ENCODE measurements around the gene IZUMO4. TPM values are rescaled to one million over a fixed set of nuclear protein-coding genes. Genes with fewer than 3 reads are reported as not detected.

IZUMO4 gene
- total and polyA plus RNA-seq, 7 donors, result 2.3 to 8.5 (median 4.2) TPM

GRCh38 chr19:2062770-2063169 is 33.9 kb upstream of the IZUMO4 start:
- WGBS, 2 donors, result 92 to 93% methylated on average over 9 of the region's 9 CpGs
- TF ChIP-seq EP300 (IDR thresholded peaks at IDR 0.05) (no peak), POLR2AphosphoS5 (IDR thresholded peaks at IDR 0.05) (no peak), POLR2A (IDR thresholded peaks at IDR 0.05) (no peak), CTCF (IDR thresholded peaks at IDR 0.05) (no peak)
- H3K4me3 ChIP-seq, result no peak overlapping the region
- no peak for DNase-seq
- H3K9me3 ChIP-seq, result no peaks in the 10 kb centered on the region
- H3K36me3 ChIP-seq, result no peaks in the 10 kb centered on the region
- intact Hi-C loops (cut with DNase I), result no loop called here
- peak overlapping the region in 3 of 4 donors; percentile 95 to 100 (median 99) for H3K27ac ChIP-seq
- H3K27me3 ChIP-seq, result no peaks in the 10 kb centered on the region
- H3K4me1 ChIP-seq, result peaks cover 0 to 62% (median 51%) of the 10 kb centered on the region in 4 donors

GRCh38 chr19:2063824-2064223 is 32.9 kb upstream of the IZUMO4 start:
- H3K4me3 ChIP-seq, result no peak overlapping the region
- intact Hi-C loops (cut with DNase I), result no loop called here
- peaks cover 0 to 54% (median 46%) of the 10 kb centered on the region in 4 donors for H3K4me1 ChIP-seq
- peak overlapping the region in 3 of 4 donors; percentile 78 to 86 (median 84) for H3K27ac ChIP-seq
- 83 to 87% methylated on average over 8 of the region's 8 CpGs for WGBS, 2 donors
- H3K36me3 ChIP-seq, result no peaks in the 10 kb centered on the region
- no peaks in the 10 kb centered on the region for H3K27me3 ChIP-seq
- DNase-seq, result no peak
- no peaks in the 10 kb centered on the region for H3K9me3 ChIP-seq
- no peak for TF ChIP-seq POLR2A (IDR thresholded peaks at IDR 0.05)
- no peak for TF ChIP-seq POLR2AphosphoS5 (IDR thresholded peaks at IDR 0.05)
- no peak for TF ChIP-seq EP300 (IDR thresholded peaks at IDR 0.05)
- no peak for TF ChIP-seq CTCF (IDR thresholded peaks at IDR 0.05)

DNA sequence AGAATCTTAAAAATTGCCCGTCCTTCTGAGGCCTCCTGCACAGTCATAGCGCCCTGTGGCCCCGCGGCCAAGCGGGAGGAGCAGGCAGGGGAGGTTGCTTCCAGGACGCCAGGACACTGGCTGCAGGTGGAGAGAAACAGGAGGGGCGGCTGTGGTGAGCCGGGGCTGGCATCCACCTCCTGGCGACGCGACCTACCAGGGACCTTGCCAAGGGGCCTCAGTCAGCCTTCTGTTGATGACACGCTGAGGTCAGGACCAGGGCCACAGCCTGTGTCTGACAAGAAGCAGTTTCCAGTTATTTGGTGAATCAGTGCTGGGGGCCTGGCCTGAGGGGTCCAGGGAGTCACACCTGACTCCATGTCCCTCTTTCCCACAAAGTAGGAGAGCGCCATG is 32.3 kb upstream of the IZUMO4 start:
- no peak for DNase-seq
- intact Hi-C loops (cut with DNase I), result no loop called here
- H3K27me3 ChIP-seq, result no peaks in the 10 kb centered on the region
- peak overlapping the region in 2 of 4 donors; percentile 6 to 19 for H3K4me3 ChIP-seq
- no peaks in the 10 kb centered on the region for H3K36me3 ChIP-seq
- peaks cover 0 to 50% (median 44%) of the 10 kb centered on the region in 4 donors for H3K4me1 ChIP-seq
- H3K27ac ChIP-seq, result peak overlapping the region; percentile 65 to 86 (median 81)
- H3K9me3 ChIP-seq, result no peaks in the 10 kb centered on the region
- TF ChIP-seq POLR2A (IDR thresholded peaks at IDR 0.05) (no peak), EP300 (IDR thresholded peaks at IDR 0.05) (no peak), CTCF (IDR thresholded peaks at IDR 0.05) (no peak), POLR2AphosphoS5 (IDR thresholded peaks at IDR 0.05) (no peak)
- WGBS, 2 donors, result 81 to 85% methylated on average over 13 of the region's 13 CpGs

- intact Hi-C loops (cut with DNase I), result no loop called here
- H3K4me1 ChIP-seq, result peaks cover 0 to 50% (median 44%) of the 10 kb centered on the region in 4 donors
- peak; percentile 88 for DNase-seq
These were observed 31.8 kb upstream of the IZUMO4 start for GRCh38 chr19:2064788-2065524.

More at GRCh38 chr19:2064788-2065524, 31.8 kb upstream of the IZUMO4 start:
- peak; percentile 95 to 99 (median 98) for TF ChIP-seq EP300 (IDR thresholded peaks at IDR 0.05)
- no peak for TF ChIP-seq CTCF (IDR thresholded peaks at IDR 0.05)
- peak; percentile 65 to 83 (median 74) for TF ChIP-seq POLR2AphosphoS5 (IDR thresholded peaks at IDR 0.05)
- no peak for TF ChIP-seq POLR2A (IDR thresholded peaks at IDR 0.05)
- Histone ChIP-seq H3K4me3 (peak overlapping the region in 2 of 4 donors; percentile 6 to 19), H3K27me3 (no peaks in the 10 kb centered on the region), H3K27ac (peak overlapping the region; percentile 65 to 86 (median 81)), H3K9me3 (no peaks in the 10 kb centered on the region), H3K36me3 (no peaks in the 10 kb centered on the region)
- 68 to 78% methylated on average over 38 of the region's 38 CpGs for WGBS, 2 donors
